ENCODE data around the gene COL24A1. TPM values are rescaled to one million over a fixed set of nuclear protein-coding genes. Genes with fewer than 3 reads are reported as not detected.
"Not testable (repeated sequence)": the region's sequence is repeated elsewhere in the genome, so short reads cannot be mapped to it uniquely, and the experiment has no call there.

The COL24A1 gene
- total RNA-seq, 1 donor, result 3.9 TPM

- no peak overlapping the region for H3K4me3 ChIP-seq (ENCODE audit: low read depth, low read length)
- no peak for DNase-seq (ENCODE audit: low read depth)
- TF ChIP-seq, protein P1, sequence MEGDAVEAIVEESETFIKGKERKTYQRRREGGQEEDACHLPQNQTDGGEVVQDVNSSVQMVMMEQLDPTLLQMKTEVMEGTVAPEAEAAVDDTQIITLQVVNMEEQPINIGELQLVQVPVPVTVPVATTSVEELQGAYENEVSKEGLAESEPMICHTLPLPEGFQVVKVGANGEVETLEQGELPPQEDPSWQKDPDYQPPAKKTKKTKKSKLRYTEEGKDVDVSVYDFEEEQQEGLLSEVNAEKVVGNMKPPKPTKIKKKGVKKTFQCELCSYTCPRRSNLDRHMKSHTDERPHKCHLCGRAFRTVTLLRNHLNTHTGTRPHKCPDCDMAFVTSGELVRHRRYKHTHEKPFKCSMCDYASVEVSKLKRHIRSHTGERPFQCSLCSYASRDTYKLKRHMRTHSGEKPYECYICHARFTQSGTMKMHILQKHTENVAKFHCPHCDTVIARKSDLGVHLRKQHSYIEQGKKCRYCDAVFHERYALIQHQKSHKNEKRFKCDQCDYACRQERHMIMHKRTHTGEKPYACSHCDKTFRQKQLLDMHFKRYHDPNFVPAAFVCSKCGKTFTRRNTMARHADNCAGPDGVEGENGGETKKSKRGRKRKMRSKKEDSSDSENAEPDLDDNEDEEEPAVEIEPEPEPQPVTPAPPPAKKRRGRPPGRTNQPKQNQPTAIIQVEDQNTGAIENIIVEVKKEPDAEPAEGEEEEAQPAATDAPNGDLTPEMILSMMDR (IDR thresholded peaks at IDR 0.05; ENCODE audit: insufficient read depth, low read depth, low read length), result no peak
These were observed 171.9 kb downstream of the COL24A1 start for GRCh38 chr1:85984636-85985035.

- TF ChIP-seq, protein P1 (IDR thresholded peaks at IDR 0.05; ENCODE audit: insufficient read depth, low read depth, low read length), result no peak
- no peak overlapping the region for H3K4me3 ChIP-seq (ENCODE audit: low read depth, low read length)
- DNase-seq (ENCODE audit: low read depth), result no peak
These were observed 173.3 kb downstream of the COL24A1 start for GRCh38 chr1:85983316-85983715.

DNA sequence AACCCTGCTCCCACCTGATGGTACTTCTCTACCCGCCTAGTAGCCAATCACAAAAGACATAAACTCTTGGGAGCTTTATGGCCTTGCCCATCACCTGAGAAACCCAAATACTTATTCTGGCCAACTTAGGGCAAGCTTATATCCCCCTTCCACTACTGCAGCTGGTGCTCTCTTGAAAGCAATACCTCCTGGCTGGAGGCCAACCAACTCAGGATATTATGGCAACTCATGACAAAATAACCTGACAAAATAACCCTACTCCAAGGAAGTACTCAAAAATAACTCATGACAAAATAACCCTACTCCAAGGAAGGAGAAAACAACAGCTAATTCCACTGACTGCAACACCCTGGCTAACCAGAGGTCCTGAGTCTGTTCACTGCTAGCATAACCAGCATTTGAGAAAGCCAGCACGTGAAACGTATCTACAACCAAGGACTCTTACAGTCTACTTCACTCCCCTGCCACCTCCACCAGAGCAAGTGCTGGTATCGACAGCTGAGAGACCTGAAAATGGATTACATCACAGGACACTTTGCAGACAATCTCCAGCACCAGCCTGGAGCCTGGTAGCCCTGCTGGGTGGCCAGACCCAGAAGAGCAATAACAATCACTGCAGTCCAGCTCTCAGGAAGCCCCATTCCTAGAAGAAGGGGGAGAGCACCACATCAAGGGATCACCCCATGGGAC lies 179.9 kb downstream of the COL24A1 start:
- DNase-seq (ENCODE audit: low read depth), result peak; percentile 4
- TF ChIP-seq, protein P1 (IDR thresholded peaks at IDR 0.05; ENCODE audit: insufficient read depth, low read depth, low read length), result no peak
- H3K4me3 ChIP-seq (ENCODE audit: low read depth, low read length), result no peak overlapping the region

GRCh38 chr1:85975912-85976371 lies 180.6 kb downstream of the COL24A1 start:
- no peak for DNase-seq (ENCODE audit: low read depth)
- TF ChIP-seq, protein P1 (IDR thresholded peaks at IDR 0.05; ENCODE audit: insufficient read depth, low read depth, low read length), result no peak
- no peak overlapping the region for H3K4me3 ChIP-seq (ENCODE audit: low read depth, low read length)

- TF ChIP-seq, protein P1 (IDR thresholded peaks at IDR 0.05; ENCODE audit: insufficient read depth, low read depth, low read length), result no peak
- DNase-seq (ENCODE audit: low read depth), result no peak
- H3K4me3 ChIP-seq (ENCODE audit: low read depth, low read length), result no peak overlapping the region
These were observed 194.1 kb downstream of the COL24A1 start for GRCh38 chr1:85962457-85962856.

- TF ChIP-seq, protein P1 (IDR thresholded peaks at IDR 0.05; ENCODE audit: insufficient read depth, low read depth, low read length), result no peak
- no peak for DNase-seq (ENCODE audit: low read depth)
- H3K4me3 ChIP-seq (ENCODE audit: low read depth, low read length), result no peak overlapping the region
These were observed 198.8 kb downstream of the COL24A1 start for GRCh38 chr1:85957760-85958159.

- not testable (repeated sequence) for H3K4me3 ChIP-seq (ENCODE audit: low read depth, low read length); DNase-seq (ENCODE audit: low read depth)
These were observed 201.4 kb downstream of the COL24A1 start for GRCh38 chr1:85955218-85955617.
